GM21515 (cell line): ENCODE results near the gene CROCC2.

Experiments
- ATAC-seq: cut with Tn5 transposase; IDR thresholded peaks from one replicate; pipeline ENCODE4 v1.9.1; 2021; ENCODE audit not compliant: unreplicated experiment

Gene CROCC2

GRCh38 chr2:240954436-240955305 lies 48.5 kb downstream of the CROCC2 start:
- ATAC-seq = no peak

DNA sequence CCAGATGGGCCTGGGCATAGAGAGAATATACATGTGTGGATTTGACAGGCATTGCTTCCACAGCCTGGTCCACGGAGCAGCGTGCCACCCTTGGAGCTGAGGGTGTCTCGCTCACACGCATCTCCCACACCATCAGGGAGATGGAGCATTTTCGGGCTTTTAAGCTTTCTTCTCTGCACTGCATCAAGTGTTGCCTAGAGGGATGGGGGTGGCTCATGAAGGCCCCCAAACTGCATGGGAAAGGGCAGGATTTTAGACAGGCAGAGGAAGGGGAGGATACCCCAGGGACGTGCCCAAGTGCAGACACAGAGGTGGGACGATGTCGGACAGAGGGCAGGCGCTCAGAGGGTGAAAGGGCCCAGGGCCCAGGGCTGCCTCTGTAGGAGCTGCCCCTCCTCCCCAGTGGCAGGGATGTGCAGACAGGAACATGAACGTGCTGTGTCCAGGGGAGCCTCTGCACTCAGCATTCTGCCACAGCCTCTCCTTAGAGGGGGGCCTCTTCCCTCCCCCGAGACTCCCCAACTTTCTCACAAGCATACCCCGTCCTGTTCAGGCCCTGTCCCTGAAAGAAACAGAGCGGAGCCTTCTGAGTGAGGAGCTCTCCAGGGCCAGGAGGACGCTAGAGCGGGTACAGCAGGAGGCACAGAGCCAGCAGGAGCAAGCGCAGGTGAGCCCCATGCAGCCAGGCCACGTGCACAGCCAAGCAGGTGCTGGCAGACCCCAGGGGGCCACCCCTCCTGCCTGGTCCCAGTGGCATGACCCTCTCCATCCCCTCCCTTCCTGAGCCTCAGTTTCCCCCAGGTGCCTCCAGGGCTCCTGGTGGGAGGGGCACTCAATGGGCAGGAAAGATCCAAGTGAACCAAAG lies 49.4 kb downstream of the CROCC2 start:
- no peak for ATAC-seq

DNA sequence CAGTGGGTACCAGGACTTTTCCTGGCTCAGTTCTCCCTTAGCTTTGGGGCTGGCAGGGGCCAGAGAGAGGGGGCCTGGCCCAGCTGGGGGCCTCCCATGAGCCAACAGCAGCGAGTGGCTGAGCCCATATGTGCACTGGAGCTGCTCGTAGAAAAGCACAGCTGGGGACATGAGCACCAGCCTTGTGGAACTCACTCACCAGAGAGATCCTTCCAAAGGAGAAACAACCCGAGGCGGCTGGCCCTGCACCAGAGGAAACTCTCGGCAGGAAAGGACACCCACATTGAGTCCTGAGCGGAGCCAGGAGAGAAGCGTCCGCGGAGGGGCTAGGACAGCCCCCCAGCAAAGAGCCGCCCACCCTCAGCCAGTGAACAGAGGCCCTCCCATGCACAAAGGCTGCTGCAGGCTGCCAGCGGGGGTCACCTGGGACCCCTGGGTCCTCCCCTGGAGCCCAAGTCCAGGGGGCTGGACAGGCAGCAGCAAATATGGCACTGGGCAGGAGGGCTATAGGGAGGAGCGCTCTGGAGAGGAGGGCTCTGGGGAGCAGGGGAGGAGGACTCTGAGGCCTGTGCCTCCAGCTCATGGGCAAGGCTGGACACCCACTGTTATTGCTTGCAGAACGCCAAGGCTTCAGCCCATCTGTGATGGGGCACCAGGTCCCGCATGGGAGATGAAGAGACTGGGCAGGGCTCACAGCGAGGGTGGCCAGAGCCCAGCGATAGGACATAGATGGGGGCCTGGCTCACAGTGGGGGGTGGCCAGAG lies 50.2 kb downstream of the CROCC2 start:
- ATAC-seq = no peak

DNA sequence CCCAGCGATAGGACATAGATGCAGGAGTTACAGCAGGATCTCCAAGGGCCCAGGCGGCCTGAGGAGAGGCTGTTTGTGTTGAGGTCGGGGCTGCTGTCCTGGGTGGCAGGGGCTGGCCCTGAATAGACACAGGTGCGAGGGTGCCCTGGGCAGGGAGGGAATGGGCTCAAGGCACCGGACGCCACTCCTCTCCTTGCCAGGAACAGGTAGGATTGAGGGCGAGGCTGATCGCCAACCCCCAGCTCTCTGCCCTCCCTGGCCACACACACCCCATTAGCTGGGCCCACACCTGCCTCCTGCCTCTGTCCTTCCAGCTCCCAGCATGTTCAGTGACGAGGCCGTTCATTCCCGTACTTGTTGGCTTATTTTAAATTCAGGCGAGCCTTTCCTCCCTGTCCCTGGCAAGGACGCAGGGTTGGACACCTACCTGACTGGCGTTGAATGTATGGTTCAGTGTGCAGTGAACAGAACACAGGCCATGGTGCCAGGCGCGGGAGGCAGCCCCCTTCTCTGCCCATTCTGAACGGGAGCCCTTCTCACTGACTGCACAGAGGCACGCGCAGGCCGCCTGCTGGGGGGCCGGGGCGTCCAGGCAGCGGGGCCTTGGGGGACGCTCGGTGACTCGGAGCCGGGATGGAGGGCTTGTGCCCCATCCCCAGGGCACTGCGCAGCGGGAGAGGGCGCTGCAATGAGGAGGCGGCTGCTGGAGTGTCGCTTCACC lies 51.0 kb downstream of the CROCC2 start:
- no peak for ATAC-seq

- ATAC-seq = no peak
These were observed 51.7 kb downstream of the CROCC2 start for GRCh38 chr2:240957656-240958365.

GRCh38 chr2:240958366-240959213 lies 52.5 kb downstream of the CROCC2 start:
- ATAC-seq = no peak

DNA sequence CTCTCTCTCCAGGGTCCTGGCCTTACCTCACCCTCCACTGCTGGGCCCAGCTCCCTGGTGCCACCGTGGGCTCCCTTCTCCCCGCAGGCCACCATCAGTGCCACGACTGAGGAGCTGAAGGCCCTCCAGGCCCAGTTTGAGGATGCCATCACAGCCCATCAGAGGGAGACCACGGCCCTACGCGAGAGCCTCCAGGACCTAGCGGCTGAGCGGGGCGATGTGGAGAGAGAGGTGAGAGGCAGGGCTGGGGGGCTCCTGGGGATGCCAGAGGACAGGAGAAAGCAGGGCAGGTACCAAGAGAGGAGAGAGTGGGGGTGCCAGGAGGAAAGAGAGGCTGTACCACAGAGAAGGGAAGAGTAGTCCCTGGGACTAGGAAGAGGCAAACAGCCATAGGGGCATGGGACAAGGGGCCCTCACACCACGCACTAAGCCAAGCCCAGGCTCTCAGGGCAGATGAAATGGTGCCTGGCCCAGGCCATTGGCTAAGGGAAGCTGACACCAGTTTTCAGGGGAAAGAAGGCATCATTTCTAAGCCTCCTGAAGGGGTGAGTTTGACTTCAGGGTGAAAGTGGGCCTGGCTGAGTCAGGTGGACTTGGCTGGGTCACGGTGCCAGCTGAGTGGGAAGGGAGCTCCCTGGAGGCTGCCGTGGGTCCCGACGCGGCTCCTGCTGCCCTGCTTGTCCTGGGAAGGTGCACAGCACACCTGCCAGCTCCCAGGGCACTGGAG lies 53.2 kb downstream of the CROCC2 start:
- no peak for ATAC-seq

DNA sequence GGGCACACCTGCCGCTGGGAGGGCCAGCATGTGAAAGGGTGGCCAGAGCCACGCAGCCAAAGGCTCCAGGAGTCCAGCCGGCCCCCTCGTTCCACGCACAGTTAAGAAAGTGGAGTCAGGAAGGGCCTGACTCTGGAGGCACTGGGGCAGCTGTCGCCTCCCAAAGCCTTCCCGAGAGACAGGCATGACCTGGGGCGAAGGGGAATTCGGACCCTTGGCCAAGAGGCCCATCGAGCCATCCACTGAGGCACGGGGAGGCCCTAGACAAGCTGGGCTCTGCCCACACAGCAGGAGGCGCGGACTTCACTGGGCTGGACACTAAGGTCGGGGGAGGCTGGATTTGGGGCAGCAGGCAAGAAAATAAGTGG lies 53.8 kb downstream of the CROCC2 start:
- ATAC-seq = no peak

GRCh38 chr2:240960309-240960970 lies 54.3 kb downstream of the CROCC2 start:
- no peak for ATAC-seq

DNA sequence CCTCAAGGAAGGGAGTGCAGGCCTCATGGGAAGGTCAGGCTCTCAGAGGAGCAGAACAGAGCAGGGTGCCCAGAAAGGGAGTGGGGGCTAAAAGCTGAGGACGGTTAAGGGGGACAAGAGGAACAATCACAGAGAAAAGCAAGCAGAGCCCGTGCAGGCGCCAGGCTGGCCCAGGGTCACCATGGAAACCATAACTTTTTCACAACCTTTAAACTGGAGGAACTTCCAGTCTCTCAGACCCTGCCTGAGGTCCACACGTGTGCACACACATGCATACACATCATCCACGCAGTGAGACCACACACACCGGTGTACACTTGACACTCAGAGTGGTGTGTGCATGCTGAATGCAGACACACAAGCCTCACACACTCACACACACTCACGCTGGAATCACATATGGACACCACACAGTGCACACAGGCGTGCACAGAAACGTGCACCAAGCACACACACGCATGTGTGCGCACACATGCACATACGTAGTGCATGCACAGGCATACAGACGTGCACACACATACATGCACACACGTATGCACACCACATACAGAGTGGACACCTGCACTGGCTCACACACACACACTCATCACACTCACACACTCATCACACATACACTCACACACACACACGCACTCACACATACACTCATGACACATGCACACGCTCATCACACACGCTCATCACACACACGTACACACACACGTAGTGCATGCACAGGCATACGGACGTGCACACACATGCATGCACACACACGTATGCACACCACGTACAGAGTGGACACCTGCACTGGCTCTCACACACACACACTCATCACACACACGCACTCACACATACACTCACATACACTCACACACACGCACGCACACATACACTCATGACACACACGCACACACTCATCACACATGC lies 55.1 kb downstream of the CROCC2 start:
- ATAC-seq = no peak

DNA sequence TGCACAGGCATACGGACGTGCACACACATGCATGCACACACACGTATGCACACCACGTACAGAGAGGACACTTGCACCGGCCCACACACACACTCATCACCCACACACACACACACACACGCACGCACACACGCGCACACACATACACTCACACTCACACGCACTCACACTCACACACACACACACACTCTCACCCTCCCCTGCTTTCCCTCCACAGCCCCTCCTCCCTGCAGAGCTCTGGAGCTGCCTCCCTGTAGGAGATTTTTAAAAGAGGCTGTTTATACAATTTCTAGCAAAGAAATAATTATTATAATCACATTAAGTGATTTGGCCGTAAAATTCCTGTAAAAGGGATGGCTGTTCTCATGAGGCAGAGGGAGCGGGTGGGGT lies 55.8 kb downstream of the CROCC2 start:
- ATAC-seq = no peak

- ATAC-seq = no peak
These were observed 56.3 kb downstream of the CROCC2 start for GRCh38 chr2:240962300-240963064.

- ATAC-seq = no peak
These were observed 57.1 kb downstream of the CROCC2 start for GRCh38 chr2:240963065-240963867.

GRCh38 chr2:240963868-240964703 lies 58.0 kb downstream of the CROCC2 start:
- no peak for ATAC-seq
